ENCODE results near the gene STING1. TPM values are rescaled to one million over a fixed set of nuclear protein-coding genes. Genes with fewer than 3 reads are reported as not detected.

The STING1 gene
- polyA plus RNA-seq, 1 of the 3 experiments (the other 2 are of a cell fraction) = 98.4 TPM

DNA sequence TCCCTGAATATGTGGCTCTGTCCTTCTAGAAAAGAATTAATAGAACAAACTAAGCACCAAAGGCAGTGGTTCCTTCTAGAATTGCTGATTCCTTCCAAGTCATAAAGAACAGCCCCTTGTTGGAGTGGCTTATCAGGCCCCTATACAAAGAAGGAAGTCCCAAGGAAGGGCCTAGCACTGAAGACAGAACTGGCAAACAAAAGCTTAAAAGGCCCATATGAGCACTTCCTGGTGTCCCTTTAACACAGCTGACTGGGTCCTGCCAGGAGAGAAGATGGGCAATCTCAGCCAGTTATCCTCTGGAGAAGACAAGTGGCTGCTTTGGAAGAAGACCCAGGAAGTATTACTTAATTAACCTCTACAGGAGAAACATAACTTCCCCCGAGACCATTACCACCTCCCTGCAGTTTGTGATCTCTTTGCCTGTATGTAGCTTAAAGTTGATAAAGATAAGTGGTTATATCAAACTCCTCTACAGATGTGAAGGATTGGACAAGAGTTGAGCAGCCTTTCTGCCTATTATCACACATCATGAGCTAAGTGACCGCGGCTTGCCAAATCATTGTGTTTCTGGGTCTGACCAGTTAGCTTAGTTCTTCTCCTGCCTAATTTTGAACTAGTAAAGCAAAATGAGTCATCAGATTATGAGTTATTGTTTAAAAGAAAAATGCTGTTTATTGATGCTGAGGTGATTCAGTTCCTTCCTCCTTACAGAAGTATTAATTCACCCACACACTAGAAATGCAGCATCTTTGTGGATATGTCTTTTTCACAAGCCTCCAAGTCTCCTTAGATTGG lies 13.3 kb upstream of the STING1 start:
- peak overlapping the region; percentile 70 for H3K4me2 ChIP-seq
- no peaks in the 10 kb centered on the region for H3K36me3 ChIP-seq (replicated peaks in 1 of 2; ENCODE audit: control insufficient read depth in 1 of 2, insufficient read depth in 2 of 2, low read length in 1 of 2)
- H4K20me1 ChIP-seq (ENCODE audit: insufficient read depth) = no peaks in the 10 kb centered on the region
- no peaks in the 10 kb centered on the region for H3K27me3 ChIP-seq (ENCODE audit: insufficient read depth)
- POLR2A ChIA-PET = no interaction called here
- H3K9ac ChIP-seq = no peak overlapping the region; the same call in 1 of the 2 replicates
- H3K9me3 ChIP-seq = no peaks in the 10 kb centered on the region
- 93% methylated on average over 3 of the region's 3 CpGs for WGBS (ENCODE audit: low lambda C conversion rate)
- no peak overlapping the region for H3K4me3 ChIP-seq (ENCODE audit: low read depth in 2 of 2, low read length in 1 of 2)
- no peaks in the 10 kb centered on the region for H3K9me2 ChIP-seq
- H3F3A ChIP-seq (replicated peaks; ENCODE audit: insufficient read depth) = peaks cover 44% of the 10 kb centered on the region
- DNase-seq = no peak
- peak overlapping the region; percentile 54; the same call in 1 of the 2 replicates for H2AFZ ChIP-seq (ENCODE audit: low read depth)
- no peaks in the 10 kb centered on the region for H3K79me2 ChIP-seq (ENCODE audit: insufficient read depth)
- peaks cover 2 to 27% of the 10 kb centered on the region in 2 experiments; a peak in 3 of 4 replicates for H3K4me1 ChIP-seq (ENCODE audit: control insufficient read depth in 1 of 2, insufficient read depth in 2 of 2, low read depth in 1 of 2, low read length in 1 of 2)
- CTCF ChIA-PET = interaction anchor here (1.0 to 2.5 kb wide), 4 partner anchors 14 to 74 kb away, joined by 3 to 11 read pairs (median 3); partner anchors contain the start of gene STING1
- peak overlapping the region; percentile 4 to 84; a peak in 3 of 4 replicates for H3K27ac ChIP-seq (ENCODE audit: low read depth in 2 of 2, low read length in 1 of 2)
- TF ChIP-seq TCF12 (IDR thresholded peaks at IDR 0.05) = peak; percentile 37; the same call in 1 of the 2 replicates
- no peak for TF ChIP-seq CHD2 (IDR thresholded peaks at IDR 0.05; ENCODE audit: low read length, partially characterized antibody)
- no peak for TF ChIP-seq POLR2AphosphoS5 (IDR thresholded peaks at IDR 0.05; ENCODE audit: low read depth, low read length)
- no peak for TF ChIP-seq RAD21 (IDR thresholded peaks at IDR 0.05; ENCODE audit: low read length)
- no peak for TF ChIP-seq GABPA (IDR thresholded peaks at IDR 0.05; ENCODE audit: low read depth)
- peak in 1 of 2 experiments; percentile 20; a peak in 1 of 4 replicates for TF ChIP-seq EP300 (IDR thresholded peaks at IDR 0.05; ENCODE audit: borderline replicate concordance in 1 of 2, low read depth in 1 of 2, low read length in 1 of 2)
- no peak for TF ChIP-seq RFX5 (IDR thresholded peaks at IDR 0.05; ENCODE audit: low read length)
- TF ChIP-seq JUND (IDR thresholded peaks at IDR 0.05) = peak; percentile 21; the same call in 1 of the 2 replicates
- TF ChIP-seq SMC3 (IDR thresholded peaks at IDR 0.05; ENCODE audit: low read depth, low read length) = no peak
- TF ChIP-seq FOSL2 (IDR thresholded peaks at IDR 0.05; ENCODE audit: borderline replicate concordance, low read depth) = peak; percentile 69
- TF ChIP-seq RXRA (IDR thresholded peaks at IDR 0.05; ENCODE audit: borderline replicate concordance, low read depth) = no peak
- no peak for TF ChIP-seq FOXJ3 (CRISPR knock-in tag; IDR thresholded peaks at IDR 0.05)
- TF ChIP-seq MXI1 (IDR thresholded peaks at IDR 0.05; ENCODE audit: low read depth, low read length) = no peak
- no peak for TF ChIP-seq ELF1 (IDR thresholded peaks at IDR 0.05)
- no peak for TF ChIP-seq TAF1 (IDR thresholded peaks at IDR 0.05; ENCODE audit: borderline replicate concordance, low read depth, low read length)
- TF ChIP-seq NRF1 (IDR thresholded peaks at IDR 0.05; ENCODE audit: low read depth, low read length) = no peak
- TF ChIP-seq RCOR1 (IDR thresholded peaks at IDR 0.05; ENCODE audit: low read length) = no peak
- TF ChIP-seq, protein P1, sequence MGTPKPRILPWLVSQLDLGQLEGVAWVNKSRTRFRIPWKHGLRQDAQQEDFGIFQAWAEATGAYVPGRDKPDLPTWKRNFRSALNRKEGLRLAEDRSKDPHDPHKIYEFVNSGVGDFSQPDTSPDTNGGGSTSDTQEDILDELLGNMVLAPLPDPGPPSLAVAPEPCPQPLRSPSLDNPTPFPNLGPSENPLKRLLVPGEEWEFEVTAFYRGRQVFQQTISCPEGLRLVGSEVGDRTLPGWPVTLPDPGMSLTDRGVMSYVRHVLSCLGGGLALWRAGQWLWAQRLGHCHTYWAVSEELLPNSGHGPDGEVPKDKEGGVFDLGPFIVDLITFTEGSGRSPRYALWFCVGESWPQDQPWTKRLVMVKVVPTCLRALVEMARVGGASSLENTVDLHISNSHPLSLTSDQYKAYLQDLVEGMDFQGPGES (IDR thresholded peaks at IDR 0.05; ENCODE audit: low read depth, low read length) = no peak
- TF ChIP-seq GATA2 (CRISPR knock-in tag; IDR thresholded peaks at IDR 0.05) = no peak
- TF ChIP-seq SIN3A (IDR thresholded peaks at IDR 0.05; ENCODE audit: borderline replicate concordance, low read depth, low read length) = no peak
- TF ChIP-seq TEAD4 (IDR thresholded peaks at IDR 0.05; ENCODE audit: borderline replicate concordance, insufficient read depth) = no peak
- TF ChIP-seq YY1 (IDR thresholded peaks at IDR 0.05; ENCODE audit: low read depth) = no peak
- TF ChIP-seq, protein P2, sequence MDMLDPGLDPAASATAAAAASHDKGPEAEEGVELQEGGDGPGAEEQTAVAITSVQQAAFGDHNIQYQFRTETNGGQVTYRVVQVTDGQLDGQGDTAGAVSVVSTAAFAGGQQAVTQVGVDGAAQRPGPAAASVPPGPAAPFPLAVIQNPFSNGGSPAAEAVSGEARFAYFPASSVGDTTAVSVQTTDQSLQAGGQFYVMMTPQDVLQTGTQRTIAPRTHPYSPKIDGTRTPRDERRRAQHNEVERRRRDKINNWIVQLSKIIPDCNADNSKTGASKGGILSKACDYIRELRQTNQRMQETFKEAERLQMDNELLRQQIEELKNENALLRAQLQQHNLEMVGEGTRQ (IDR thresholded peaks at IDR 0.05; ENCODE audit: borderline replicate concordance, low read depth, low read length) = no peak
- peak; percentile 24; the same call in 1 of the 2 replicates for TF ChIP-seq NFIC (IDR thresholded peaks at IDR 0.05; ENCODE audit: borderline replicate concordance)
- TF ChIP-seq EZH2phosphoT487 (IDR thresholded peaks at IDR 0.05; ENCODE audit: borderline replicate concordance, low read depth) = no peak
- TF ChIP-seq, protein P3, sequence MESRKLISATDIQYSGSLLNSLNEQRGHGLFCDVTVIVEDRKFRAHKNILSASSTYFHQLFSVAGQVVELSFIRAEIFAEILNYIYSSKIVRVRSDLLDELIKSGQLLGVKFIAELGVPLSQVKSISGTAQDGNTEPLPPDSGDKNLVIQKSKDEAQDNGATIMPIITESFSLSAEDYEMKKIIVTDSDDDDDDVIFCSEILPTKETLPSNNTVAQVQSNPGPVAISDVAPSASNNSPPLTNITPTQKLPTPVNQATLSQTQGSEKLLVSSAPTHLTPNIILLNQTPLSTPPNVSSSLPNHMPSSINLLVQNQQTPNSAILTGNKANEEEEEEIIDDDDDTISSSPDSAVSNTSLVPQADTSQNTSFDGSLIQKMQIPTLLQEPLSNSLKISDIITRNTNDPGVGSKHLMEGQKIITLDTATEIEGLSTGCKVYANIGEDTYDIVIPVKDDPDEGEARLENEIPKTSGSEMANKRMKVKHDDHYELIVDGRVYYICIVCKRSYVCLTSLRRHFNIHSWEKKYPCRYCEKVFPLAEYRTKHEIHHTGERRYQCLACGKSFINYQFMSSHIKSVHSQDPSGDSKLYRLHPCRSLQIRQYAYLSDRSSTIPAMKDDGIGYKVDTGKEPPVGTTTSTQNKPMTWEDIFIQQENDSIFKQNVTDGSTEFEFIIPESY (IDR thresholded peaks at IDR 0.05; ENCODE audit: borderline replicate concordance, low read depth) = no peak
- TF ChIP-seq, protein P4, sequence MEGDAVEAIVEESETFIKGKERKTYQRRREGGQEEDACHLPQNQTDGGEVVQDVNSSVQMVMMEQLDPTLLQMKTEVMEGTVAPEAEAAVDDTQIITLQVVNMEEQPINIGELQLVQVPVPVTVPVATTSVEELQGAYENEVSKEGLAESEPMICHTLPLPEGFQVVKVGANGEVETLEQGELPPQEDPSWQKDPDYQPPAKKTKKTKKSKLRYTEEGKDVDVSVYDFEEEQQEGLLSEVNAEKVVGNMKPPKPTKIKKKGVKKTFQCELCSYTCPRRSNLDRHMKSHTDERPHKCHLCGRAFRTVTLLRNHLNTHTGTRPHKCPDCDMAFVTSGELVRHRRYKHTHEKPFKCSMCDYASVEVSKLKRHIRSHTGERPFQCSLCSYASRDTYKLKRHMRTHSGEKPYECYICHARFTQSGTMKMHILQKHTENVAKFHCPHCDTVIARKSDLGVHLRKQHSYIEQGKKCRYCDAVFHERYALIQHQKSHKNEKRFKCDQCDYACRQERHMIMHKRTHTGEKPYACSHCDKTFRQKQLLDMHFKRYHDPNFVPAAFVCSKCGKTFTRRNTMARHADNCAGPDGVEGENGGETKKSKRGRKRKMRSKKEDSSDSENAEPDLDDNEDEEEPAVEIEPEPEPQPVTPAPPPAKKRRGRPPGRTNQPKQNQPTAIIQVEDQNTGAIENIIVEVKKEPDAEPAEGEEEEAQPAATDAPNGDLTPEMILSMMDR (IDR thresholded peaks at IDR 0.05) = no peak
- TF ChIP-seq, protein P5, sequence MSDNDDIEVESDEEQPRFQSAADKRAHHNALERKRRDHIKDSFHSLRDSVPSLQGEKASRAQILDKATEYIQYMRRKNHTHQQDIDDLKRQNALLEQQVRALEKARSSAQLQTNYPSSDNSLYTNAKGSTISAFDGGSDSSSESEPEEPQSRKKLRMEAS (IDR thresholded peaks at IDR 0.05; ENCODE audit: low read depth) = no peak
